HG03558 (cell line): Measurements from ENCODE around the gene DNAJC1.

ENCODE experiments used
- ATAC-seq: cut with Tn5 transposase; IDR thresholded peaks from one replicate; pipeline ENCODE4 v1.9.1; 2021; ENCODE audit warnings: moderate number of reproducible peaks; ENCODE audit not compliant: unreplicated experiment; ENCODE audit errors: extremely low read depth

The DNAJC1 gene

GRCh38 chr10:22010539-22010938 lies 7.0 kb upstream of the DNAJC1 start:
- ATAC-seq = no peak

- no peak for ATAC-seq
These were observed 2.9 kb upstream of the DNAJC1 start for GRCh38 chr10:22006379-22006884.

GRCh38 chr10:22005763-22006162 lies 2.2 kb upstream of the DNAJC1 start:
- ATAC-seq = no peak

- ATAC-seq = no peak
These were observed 393 bp upstream of the DNAJC1 start for GRCh38 chr10:22003964-22004281.

- no peak for ATAC-seq
These were observed 846 bp downstream of the DNAJC1 start for GRCh38 chr10:22002591-22003176.

- ATAC-seq = no peak
These were observed 8.0 kb downstream of the DNAJC1 start for GRCh38 chr10:21995557-21995956.

GRCh38 chr10:21993360-21994001 lies 10.0 kb downstream of the DNAJC1 start:
- ATAC-seq = no peak

GRCh38 chr10:21991785-21992184 lies 11.7 kb downstream of the DNAJC1 start:
- no peak for ATAC-seq

- ATAC-seq = no peak
These were observed 13.1 kb downstream of the DNAJC1 start for GRCh38 chr10:21990449-21990848.

GRCh38 chr10:21989453-21990154 lies 13.9 kb downstream of the DNAJC1 start:
- ATAC-seq = no peak

GRCh38 chr10:21985541-21985940 lies 18.0 kb downstream of the DNAJC1 start:
- no peak for ATAC-seq

- no peak for ATAC-seq
These were observed 22.4 kb downstream of the DNAJC1 start for GRCh38 chr10:21981118-21981517.

GRCh38 chr10:21980691-21981090 lies 22.8 kb downstream of the DNAJC1 start:
- ATAC-seq = no peak

- no peak for ATAC-seq
These were observed 25.2 kb downstream of the DNAJC1 start for GRCh38 chr10:21978191-21978862.

- ATAC-seq = no peak
These were observed 26.8 kb downstream of the DNAJC1 start for GRCh38 chr10:21976739-21977138.

- no peak for ATAC-seq
These were observed 27.2 kb downstream of the DNAJC1 start for GRCh38 chr10:21976280-21976679.

GRCh38 chr10:21975378-21975990 lies 28.0 kb downstream of the DNAJC1 start:
- no peak for ATAC-seq

- no peak for ATAC-seq
These were observed 30.9 kb downstream of the DNAJC1 start for GRCh38 chr10:21972584-21972983.

GRCh38 chr10:21969326-21970287 lies 33.9 kb downstream of the DNAJC1 start:
- no peak for ATAC-seq
